Middle frontal gyrus (tissue), 1 donor: ENCODE data around the gene CIB4.

ENCODE experiments used
- DNase-seq: peaks from one replicate; pipeline ENCODE4 v3.0.0-alpha.2; 2015; ENCODE audit warnings: low spot score; ENCODE audit errors: extremely low spot score

CIB4 gene

DNA sequence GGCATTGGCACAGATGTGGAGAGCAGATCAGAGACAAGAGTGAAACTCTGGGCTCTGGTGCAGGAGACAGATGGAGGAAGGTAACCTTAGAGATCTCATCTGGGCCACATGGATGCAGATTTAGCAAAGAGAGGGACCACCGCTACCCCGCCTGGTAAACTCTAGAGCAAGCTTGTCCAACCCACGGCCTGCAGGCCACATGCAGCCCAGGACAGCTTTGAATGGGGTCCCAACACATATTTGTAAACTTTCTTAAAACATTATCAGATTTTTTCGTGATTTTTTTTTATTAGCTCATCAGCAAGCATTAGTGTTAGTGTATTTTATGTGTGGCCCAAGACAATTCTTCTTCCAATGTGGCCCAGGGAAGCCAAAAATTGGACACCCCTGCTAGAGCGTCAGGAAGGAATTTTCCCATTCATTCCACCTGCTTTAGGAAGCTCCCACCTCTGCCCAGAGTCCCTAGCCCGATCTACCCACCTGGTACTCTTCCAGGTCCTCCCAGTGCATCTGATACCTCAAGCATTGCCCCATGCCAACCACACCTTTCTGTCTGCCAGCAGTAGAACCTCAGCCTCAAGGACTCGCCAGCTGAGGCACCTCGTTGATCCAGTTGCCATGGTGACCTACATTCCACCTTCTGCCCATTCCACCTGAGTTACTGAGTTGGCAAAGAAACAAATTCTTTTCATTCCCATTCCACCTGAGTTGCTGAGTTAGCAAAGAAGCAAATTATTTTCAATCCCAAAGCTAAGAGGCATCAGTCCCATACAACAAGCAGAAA, at the start of gene CIB4:
Gene CIB4, minus strand, starts transcription at position 586 of the 784 bp plus-strand sequence. Its CDS starts 52 bp downstream, at position 534.
- DNase-seq, result no peak

DNA sequence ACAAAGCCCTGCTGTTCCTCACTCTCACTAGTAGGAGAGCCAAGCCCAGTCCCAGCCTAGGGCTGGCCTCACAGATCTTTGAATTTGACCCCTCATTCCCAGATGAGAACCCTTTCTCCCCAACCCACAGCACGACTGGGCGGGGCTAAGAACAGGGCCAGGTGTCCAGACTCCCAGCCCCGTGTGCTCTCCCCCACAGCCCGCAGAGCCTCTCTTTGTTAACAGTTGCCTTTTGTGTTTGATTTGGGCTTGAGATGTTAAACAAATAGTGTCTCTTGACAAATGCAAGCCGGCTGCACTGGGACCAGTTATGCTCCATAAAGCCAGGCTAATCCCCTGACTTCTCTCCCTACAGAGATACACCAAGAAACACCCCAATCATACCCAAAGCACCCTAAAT, 46.6 kb upstream of the CIB4 start:
- DNase-seq, result no peak

DNA sequence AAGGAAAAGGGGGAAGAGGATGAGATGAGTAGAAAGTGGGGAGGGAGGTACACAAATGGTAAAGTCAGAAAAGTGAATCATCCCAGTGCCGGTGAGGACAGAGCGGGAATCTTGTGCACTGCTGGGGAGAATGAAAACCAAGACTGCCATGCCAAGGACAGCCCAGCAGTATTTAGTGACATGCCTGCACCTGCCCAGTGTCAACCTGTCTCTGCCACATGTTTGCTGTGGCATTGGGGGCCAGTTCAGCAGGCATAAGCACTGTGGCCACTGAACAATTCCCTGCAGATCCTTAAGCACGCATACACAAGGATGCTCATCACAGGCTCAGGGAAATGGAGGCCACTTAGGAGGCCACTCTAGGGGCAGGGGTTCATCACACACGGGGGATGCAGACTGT, 46.2 kb upstream of the CIB4 start:
- DNase-seq, result no peak

DNA sequence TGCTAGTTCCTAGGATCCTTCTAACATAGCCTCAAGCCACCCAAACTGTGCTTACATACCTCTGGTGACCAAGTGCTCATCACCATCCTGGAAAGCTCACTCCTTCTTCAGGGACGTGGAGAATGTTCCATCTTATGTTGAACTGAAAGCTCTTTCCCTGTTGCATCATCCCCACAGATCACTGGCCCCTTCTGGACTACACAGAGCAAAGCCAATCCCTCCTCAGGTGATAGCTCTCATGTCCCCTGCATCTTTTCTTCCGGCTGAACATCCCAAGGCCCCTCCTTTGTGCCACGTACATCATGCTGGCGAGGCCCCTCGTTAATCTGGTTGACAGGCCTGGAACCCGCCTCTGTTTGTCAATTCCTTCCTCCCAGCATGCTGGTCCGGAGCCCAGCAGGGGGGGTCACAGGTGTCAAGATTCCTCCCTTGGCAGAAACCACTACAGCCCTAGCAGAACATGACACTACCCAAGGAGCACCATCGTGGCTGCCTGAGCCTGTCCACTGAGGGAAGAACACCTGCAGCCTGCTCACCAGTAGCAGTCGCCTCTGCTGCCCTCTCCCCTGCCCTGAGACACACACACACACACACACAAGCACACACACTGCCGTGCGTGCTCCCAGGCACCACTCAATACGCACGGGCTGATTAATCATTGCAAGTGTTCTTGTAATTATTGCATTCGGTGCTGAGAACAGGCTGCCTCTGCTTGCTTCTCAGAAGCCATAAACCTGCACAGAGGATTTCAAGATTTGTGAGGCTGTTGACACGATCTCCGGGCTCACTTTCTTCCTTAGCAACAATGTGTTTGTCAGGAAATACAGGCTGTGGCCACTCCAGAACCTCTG, 45.0 kb upstream of the CIB4 start:
- DNase-seq, result no peak

DNA sequence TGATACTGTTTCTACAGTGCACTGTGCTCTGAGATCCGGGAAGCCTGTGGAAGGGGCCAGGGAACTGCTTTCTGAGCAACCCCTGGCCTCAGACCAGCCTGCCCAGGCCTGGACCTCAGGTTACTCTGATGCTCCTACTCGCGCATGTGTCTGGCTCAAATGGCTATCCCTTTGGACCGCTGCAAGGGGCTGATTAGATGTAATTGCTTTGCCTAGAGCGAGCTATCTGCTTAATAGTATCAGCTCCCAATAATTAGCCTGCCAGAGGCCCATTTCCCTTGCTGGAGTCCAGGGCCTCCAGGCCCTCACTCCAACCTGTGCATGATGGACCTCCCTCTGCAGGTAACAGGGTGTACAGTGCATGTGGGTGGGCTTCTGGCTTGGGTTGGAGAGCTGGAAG, 44.2 kb upstream of the CIB4 start:
- DNase-seq, result no peak

DNA sequence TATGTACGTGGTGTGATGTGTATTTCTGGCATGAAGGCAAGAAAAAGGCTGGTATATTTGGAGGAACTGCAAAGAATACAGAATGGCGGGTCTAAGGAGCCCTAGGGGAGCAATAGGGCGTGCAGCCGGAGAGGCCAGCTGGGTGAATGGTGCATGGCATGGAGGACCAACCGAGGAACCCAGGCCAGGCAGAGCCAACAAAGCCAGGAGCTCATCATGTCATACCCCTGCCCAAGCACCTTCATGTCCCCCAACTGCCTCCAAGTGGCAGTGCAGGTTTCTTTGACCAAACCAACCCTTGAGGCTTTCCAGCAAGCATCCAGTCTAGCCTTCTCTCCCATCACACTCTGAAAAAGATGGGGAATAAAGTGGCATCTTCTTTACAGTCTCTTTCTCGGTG, 42.4 kb upstream of the CIB4 start:
- DNase-seq, result no peak

DNA sequence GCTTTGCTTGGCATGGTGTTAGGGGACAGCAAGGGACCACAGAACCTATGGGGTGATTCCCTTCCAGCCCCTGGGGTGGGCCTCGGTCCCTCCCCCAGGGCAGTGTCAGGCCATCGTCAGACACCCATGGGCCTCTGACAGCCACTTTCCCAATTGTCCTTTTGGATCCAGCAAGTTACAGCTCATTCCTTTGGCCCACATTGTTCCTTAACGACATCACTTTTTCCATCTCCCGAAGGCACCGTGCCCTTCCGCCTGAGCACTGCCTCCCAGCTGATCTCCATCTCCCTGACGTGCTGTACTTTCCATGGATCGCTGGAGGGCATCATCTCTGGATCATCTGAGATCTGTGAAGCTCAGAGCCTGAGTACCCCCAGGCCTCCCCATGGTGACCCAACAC, 41.0 kb upstream of the CIB4 start:
- no peak for DNase-seq

DNA sequence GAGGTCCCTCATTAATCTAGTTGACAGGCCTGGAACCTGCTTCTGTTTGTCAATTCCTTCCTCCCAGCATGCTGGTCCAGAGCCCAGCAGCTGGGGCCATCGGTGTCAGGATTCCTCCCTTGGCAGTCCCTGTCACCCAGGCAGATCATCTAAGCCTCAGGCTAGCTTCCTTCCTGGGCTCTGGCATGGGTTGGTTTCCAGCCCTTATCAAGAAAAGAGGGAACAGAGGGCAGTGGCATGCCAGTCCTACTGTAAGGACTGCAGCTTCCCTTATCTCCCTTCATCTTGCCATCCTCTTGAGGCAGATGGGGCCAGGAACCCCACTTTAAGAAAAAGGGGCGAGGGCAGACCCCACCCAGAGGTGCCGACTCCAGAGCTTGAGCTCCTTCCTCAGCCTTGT, 40.5 kb upstream of the CIB4 start:
- DNase-seq, result no peak

DNA sequence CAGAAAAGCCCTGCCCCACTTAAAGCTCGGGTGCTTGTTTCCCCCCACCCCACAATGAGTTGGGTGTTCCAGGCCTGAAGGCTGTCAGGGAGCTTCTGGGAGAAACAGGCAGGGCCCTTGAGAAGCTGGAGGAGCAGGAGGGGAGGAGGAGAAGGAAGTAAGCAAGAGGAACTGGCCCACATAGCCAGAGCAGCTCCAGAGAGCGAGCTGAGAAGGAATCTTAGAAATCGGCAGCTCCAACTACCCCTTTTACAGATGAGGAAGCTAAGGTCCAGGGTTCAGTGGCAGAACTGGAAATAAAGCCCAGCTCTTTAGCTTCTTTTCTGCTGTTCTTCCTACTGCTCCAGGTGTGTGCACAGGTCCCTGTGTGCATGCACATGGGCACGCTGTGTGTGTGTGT, 38.7 kb upstream of the CIB4 start:
- no peak for DNase-seq

DNA sequence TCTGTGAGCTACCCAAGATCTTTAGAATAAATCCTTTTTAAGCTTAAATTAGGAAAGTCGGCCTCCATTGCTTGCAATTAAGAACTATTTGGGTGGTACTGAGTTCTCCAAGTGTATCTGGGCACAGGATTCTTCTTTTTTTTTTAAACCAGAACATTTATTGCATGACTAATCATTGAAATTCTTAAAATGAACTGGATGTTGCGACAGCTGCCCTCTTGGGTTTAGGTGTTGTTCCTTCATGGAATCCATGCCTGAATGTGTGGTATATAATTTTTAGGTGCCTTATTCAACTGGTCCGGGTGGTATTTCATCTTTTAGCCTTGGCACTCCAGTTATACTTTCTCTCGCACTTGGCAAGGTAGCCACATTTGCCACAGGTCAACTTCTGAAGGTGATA, 36.9 kb upstream of the CIB4 start:
- no peak for DNase-seq

DNA sequence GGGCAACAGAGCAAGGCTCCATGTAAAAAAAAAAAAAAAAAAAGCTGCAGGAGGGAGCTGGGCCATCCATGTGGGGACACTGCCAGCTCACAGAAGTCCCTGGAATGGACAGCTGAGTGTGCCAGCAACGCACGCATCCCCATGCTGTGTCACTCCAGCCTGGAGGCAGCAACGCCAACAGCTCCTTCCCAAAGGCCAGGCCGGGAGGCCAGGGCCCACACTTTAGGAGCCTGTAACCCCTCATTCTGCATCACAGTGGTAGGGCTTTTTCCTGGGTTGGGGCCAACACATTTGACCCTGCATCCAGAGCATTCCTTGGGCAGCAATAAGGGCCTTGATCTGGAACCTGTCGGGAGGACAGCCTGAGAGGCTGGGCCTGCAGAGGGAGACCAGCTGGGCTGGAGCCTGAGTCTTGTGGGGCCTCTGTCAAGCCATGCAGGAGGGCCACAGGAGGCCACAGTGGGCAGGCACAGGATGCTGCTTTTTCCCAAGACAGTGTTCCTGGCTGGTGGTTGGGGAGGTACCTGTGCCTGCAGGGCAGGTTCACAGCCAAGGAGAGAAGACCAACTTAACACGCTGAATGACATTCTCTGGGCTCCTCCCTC, 34.6 kb upstream of the CIB4 start:
- DNase-seq, result no peak

DNA sequence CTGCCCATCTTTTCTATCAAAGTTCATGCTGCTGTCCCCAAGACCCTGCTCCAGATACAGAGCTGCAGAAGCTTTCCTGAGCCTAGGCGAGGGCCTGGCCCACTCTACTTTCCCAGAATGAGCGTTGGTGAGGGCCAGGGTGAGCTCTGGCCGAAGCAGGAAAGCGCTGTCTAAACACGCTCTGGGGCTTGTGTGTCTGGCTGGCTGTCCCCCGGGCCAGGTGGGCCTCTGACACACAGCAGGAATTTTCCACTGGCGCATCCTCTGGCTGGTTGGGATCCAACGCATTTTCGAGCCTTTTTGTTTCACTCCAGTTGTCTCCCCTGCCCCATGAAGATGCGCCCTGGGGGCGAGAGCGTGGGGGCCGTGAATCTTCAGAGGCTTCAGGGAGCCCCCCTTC, 33.6 kb upstream of the CIB4 start:
- no peak for DNase-seq

DNA sequence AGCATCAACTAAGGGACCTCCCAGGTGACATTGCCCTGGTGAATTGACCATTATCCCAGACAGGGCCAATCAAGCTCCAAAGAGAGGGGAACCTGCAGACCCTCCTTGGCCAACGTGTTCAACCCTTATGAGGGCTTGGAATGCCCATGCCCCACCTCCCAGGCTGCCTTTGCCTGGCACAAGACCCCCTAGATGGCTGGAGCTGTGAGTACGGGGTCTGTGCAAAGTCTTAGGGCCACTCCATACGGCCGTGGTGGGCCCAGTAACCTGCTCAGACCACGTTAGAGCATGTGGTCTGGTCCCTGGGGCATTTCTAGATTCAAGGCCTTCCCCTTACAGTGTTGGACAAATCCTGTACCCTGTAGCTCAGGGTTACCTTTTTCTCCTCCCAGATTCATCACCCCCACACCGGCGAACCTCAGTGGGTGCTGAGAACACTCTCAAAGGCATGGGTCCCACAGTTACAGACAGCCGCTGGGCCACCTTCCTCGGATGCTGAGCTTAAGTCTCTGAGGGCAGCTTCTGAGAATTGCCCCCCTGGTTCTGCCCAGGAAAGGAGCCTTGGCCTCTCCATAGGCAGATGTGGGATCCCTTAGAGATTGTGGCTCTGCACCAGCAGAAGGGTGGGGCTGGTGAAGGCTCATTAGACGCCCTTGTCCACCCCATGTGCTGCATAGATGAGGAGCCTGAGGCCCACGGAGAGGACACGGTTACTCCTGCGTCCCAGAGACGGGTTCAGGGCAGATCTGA, 33.0 kb upstream of the CIB4 start:
- no peak for DNase-seq

DNA sequence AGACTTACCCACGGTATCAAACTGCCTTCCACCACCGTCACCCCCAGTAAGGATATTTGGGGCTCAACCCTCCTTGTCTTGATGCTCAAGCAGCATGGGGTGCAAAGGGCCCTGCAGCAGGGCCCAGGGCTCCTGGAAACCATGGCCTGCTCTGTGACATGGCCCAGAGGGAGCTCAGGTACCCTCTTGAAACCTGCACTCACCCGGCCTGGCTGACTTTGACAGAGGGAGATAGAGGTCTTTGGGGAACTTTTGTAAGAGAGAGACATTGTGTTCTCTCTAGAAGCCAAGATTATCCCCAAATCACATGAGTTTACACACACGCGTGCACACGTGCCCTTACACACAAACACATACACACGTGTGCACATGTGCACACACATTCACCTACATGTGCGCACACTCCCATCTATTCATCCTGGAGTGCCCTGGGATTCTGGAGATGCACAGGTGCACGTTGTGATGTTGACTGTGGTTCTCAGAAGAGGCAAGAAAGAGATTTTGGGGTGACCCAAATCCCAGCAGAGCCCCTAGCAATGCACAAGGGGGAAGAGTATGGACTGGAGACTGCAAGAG, 31.7 kb upstream of the CIB4 start:
- DNase-seq, result no peak

DNA sequence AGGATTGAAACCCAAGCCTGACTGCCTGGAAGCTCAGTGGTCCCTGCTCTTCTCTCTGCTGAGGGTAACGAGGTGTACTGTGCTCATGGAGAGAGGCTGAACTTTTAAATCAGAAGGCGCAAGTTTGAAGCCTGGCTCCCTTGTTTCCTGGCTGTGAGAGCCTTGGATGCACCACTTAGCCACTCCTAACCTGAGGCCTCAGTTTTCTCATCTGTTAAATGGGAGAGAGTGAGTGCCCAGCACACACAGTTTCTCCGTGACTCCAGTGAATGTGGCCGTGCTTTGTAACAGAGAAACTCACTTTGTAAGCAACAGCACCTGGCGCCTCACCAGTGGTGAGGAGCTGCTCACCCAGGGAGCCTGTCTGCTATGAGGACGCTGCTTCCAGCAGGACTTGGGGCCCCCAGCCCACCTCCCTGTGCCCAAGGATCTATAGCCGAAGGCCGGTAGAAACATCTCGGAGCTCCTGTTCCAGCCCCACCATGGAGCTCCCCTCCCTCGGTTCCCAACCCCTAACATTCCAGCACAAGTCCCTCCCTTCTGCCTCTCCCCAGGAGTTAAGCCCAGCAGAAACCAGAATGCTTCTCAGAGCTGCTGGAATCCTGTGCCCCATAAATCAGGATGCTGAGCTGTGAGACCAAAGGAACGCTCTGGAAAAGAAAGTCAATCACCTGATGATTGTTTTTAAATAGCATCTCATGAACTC, 31.1 kb upstream of the CIB4 start:
- no peak for DNase-seq

DNA sequence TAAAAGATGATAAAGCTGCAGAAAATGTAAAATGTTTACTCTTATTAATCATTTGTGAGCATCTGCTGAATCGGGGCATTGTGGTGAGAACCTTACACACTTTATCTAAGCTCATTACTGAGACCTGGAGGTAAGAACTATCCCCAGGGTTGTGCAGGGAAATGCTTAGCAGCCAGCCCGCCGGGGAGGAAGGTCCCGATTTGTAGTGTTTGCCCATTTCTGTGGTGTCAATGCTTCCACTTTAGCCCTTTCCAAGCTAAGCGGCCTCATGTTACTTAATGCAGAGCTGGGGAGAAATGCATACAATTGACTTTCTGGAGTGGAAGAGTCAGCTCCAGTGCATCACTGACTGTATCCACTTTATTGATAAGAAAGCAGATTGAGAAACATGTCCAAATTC, 30.5 kb upstream of the CIB4 start:
- no peak for DNase-seq

DNA sequence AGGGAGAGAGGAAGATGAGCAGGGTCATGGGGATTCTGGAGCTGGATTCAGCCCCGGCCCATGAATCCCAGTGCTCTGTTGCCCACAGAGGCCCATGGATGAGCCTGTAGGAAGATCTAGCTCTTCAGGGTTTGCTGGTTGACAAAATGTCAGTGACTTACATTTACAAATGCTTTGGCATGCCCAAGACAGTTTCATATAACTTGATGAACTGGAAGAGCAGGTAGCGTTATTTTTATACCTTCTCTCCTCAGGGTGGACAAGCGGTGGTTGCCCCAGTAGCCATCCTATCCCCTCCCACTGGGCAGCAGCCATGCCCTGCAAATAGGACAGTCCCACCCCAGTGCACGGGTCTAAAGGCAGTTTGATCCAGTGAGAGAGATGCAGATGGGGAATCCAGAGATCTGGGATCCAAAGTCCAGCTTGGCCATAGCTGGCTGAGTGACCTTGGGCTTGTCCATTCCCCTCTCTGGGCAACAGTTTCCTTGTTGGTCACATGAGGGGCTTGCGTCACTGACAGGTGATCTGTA, 29.8 kb upstream of the CIB4 start:
- DNase-seq, result no peak

DNA sequence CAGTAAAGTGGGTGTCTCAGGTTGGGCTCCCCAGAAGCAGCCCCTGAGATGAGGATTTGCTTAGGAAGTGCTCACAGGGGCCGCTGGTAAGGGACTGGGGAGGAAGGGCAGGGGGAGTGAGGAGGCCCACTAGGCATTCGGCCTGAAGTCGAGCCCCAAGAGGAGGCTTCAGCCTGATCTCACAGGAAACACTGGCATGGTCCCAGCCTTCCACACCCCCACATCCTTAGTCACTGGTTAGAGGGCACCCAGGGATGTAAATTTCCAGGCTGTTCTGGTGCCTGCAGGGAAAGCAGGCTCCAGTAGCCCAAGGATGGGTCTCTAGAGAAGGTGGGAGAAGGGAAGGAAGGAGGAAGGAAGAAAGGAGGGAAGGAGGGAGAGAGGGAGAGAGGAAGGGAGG, 29.0 kb upstream of the CIB4 start:
- no peak for DNase-seq

DNA sequence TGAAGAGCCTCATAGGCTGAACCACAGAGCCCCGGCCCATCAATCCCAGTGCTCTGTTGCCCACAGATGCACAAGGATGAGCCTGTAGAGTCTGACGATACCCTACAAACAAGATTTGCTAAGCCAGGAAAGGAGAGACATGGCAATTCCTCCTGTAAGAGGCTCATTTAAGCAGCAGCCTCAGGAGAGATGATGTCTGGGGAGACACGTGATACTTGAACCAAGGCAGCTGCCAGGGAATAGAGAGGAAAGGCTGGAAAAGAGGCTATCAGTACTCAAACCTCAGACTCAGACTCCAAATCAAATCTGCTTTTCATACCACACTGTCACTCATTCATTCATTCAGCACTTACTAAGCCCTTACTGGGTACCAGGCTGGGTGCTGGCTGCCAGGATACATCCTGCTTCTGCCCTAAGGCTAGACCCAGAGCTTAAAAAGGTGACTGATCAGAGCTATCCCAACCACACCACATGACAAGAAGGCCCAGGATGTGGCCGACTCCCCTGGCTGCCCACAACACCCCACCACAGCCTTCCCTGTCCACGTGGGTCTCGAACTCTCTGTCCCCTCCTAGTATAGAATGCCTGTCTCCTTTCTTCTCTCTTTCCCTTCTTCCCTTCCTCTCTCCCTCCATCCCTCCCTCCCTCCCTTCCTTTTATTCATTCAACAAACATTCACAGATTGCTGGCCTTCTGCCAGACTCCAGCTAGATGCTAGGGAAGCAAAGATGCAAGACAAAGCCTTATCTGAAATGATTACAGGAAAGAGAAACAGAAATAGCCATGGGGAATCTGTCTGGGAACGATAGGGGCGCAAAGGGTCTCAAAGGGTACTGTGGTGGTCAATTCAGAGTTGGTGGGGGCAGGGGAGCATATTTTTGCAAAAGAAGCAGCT, 27.9 kb upstream of the CIB4 start:
- DNase-seq, result no peak
